ENCODE measurements around the gene AGTRAP. TPM values are rescaled to one million over a fixed set of nuclear protein-coding genes. Genes with fewer than 3 reads are reported as not detected.

The AGTRAP gene
- total and polyA plus RNA-seq, 9 of the 15 experiments (the other 6 are each of a cell fraction or from before 2014, with no cell fraction given): 26.8 to 105 (median 57.5) TPM

GRCh38 chr1:11697188-11697892 is 38.6 kb upstream of the AGTRAP start (continued):
- no peak for TF ChIP-seq ZNF75A (CRISPR knock-in tag; IDR thresholded peaks at IDR 0.05)
- TF ChIP-seq NFE2 (IDR thresholded peaks at IDR 0.05; ENCODE audit: low read depth): no peak
- no peak for TF ChIP-seq CEBPG (CRISPR knock-in tag; IDR thresholded peaks at IDR 0.05)
- no peak for TF ChIP-seq CEBPG (tag; conservative IDR thresholded peaks at IDR 0.05 in 1 of 2, IDR thresholded peaks at IDR 0.05 in 1 of 2)
- no peak for TF ChIP-seq ZNF436 (CRISPR knock-in tag; IDR thresholded peaks at IDR 0.05)
- no peak for TF ChIP-seq ETV5 (CRISPR knock-in tag; IDR thresholded peaks at IDR 0.05; ENCODE audit: low read depth)
- TF ChIP-seq LCOR (CRISPR knock-in tag; IDR thresholded peaks at IDR 0.05): no peak
- TF ChIP-seq, protein P1, sequence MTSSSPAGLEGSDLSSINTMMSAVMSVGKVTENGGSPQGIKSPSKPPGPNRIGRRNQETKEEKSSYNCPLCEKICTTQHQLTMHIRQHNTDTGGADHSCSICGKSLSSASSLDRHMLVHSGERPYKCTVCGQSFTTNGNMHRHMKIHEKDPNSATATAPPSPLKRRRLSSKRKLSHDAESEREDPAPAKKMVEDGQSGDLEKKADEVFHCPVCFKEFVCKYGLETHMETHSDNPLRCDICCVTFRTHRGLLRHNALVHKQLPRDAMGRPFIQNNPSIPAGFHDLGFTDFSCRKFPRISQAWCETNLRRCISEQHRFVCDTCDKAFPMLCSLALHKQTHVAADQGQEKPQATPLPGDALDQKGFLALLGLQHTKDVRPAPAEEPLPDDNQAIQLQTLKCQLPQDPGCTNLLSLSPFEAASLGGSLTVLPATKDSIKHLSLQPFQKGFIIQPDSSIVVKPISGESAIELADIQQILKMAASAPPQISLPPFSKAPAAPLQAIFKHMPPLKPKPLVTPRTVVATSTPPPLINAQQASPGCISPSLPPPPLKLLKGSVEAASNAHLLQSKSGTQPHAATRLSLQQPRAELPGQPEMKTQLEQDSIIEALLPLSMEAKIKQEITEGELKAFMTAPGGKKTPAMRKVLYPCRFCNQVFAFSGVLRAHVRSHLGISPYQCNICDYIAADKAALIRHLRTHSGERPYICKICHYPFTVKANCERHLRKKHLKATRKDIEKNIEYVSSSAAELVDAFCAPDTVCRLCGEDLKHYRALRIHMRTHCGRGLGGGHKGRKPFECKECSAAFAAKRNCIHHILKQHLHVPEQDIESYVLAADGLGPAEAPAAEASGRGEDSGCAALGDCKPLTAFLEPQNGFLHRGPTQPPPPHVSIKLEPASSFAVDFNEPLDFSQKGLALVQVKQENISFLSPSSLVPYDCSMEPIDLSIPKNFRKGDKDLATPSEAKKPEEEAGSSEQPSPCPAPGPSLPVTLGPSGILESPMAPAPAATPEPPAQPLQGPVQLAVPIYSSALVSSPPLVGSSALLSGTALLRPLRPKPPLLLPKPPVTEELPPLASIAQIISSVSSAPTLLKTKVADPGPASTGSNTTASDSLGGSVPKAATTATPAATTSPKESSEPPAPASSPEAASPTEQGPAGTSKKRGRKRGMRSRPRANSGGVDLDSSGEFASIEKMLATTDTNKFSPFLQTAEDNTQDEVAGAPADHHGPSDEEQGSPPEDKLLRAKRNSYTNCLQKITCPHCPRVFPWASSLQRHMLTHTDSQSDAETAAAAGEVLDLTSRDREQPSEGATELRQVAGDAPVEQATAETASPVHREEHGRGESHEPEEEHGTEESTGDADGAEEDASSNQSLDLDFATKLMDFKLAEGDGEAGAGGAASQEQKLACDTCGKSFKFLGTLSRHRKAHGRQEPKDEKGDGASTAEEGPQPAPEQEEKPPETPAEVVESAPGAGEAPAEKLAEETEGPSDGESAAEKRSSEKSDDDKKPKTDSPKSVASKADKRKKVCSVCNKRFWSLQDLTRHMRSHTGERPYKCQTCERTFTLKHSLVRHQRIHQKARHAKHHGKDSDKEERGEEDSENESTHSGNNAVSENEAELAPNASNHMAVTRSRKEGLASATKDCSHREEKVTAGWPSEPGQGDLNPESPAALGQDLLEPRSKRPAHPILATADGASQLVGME (CRISPR knock-in tag; IDR thresholded peaks at IDR 0.05): no peak
- no peak for TF ChIP-seq BDP1 (IDR thresholded peaks at IDR 0.05; ENCODE audit: insufficient read depth, insufficient read length)
- no peak for TF ChIP-seq CBFB (CRISPR knock-in tag; IDR thresholded peaks at IDR 0.05)
- TF ChIP-seq AFF1 (IDR thresholded peaks at IDR 0.05; ENCODE audit: low read depth in 1 of 2, partially characterized antibody in 2 of 2): no peak
- TF ChIP-seq TAF15 (IDR thresholded peaks at IDR 0.05; ENCODE audit: low read depth, low read length): no peak
- TF ChIP-seq PKNOX1 (IDR thresholded peaks at IDR 0.05): peak; percentile 13; the same call in 1 of the 2 replicates
